Retinal pigment epithelial cell (primary cell): ENCODE results near the gene ASB17.

Experiments
- DNase-seq: peaks from one replicate; pipeline ENCODE4 v3.0.0-alpha.2; 2010; ENCODE audit warnings: low read depth
- H3K4me3 ChIP-seq: 2 replicates; pipeline ENCODE4 v1.5.1; 2011; ENCODE audit warnings: mild to moderate bottlenecking, low read length, control low read depth, moderate library complexity
- TF ChIP-seq, protein P1 (sequence below): conservative IDR thresholded peaks from 2 replicates; pipeline ENCODE4 v1.5.1; 2011; ENCODE audit warnings: low read depth, low read length, control low read depth, inconsistent platforms

ASB17 gene

DNA sequence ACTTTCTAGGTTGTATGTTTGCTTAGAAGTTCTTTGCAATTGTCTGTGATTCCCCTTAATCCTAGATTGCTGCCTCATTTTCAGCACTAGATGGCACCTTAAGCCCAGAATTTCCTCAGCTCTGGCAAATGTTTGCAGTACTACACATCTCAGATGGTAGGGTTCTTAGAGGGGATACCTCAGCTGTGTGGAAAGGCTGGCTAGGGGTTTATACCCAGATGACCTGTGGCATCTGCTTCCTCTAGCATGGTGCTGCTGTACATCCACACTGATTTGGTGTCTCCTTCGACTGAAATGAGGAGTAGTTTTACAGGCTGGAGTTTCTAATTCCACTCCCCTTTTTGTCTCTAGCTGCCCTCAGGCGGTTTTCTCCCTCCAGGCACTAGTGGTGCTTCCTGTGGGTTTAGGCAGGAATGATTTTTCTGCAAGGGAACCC, 23.5 kb downstream of the ASB17 start:
- H3K4me3 ChIP-seq = no peak overlapping the region
- DNase-seq = peak; percentile 16
- TF ChIP-seq, protein P1, sequence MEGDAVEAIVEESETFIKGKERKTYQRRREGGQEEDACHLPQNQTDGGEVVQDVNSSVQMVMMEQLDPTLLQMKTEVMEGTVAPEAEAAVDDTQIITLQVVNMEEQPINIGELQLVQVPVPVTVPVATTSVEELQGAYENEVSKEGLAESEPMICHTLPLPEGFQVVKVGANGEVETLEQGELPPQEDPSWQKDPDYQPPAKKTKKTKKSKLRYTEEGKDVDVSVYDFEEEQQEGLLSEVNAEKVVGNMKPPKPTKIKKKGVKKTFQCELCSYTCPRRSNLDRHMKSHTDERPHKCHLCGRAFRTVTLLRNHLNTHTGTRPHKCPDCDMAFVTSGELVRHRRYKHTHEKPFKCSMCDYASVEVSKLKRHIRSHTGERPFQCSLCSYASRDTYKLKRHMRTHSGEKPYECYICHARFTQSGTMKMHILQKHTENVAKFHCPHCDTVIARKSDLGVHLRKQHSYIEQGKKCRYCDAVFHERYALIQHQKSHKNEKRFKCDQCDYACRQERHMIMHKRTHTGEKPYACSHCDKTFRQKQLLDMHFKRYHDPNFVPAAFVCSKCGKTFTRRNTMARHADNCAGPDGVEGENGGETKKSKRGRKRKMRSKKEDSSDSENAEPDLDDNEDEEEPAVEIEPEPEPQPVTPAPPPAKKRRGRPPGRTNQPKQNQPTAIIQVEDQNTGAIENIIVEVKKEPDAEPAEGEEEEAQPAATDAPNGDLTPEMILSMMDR = peak; percentile 79

DNA sequence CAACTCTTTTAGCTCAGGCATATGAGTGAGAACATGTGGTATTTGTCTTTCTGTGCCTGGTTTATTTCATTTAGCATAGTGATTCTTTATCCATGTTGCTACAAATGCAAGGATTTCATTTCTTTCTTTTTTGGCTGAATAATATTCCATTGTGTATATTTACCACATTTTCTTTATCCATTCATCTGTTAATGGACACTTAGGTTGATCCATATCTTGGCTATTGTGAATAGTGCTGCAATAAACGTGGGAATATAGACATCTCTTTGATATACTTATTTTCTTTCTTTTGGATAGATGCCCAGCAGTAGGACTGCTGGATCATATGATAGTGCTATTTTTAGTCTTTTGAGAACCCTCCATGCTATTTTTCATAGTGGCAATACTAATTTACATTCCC, 30.8 kb downstream of the ASB17 start:
- TF ChIP-seq, protein P1 = no peak
- no peak overlapping the region for H3K4me3 ChIP-seq
- no peak for DNase-seq

DNA sequence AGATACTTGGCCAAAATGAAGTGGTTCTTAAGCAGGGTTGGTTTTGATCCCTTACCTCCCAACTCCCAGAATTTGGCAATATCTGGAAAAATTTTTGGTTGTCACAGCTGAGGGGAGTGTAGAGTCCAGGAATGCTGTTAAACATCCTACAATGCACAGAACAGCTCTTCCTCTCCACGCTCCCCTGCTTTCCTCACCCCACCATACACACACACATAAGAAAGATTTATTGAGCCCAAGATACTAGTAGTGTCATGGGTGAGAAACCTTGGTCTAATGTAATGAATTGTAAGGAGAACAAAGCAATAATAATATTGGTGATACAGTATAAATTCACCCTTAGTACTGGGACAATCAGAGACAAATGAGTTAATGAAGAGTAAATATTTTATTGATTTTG, 47.8 kb downstream of the ASB17 start:
- TF ChIP-seq, protein P1 = no peak
- H3K4me3 ChIP-seq = no peak overlapping the region
- no peak for DNase-seq

DNA sequence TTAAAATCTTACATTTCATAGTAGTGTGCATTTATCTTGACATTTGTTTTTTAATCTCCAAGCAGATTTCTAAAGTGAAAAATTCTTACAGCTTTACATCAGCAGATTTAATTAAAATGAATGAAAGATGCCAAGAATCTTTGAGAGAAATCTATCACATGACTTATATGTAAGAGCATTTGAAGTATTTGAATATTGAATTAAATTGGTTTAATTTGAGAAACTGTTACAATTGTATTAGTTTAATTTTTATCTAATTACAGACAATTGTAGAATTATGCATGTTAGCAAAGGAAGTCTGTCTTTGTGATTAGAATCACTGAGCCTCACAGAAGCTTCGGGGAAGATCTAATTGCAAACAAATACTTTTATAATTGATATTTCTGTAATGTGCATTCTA, 52.2 kb downstream of the ASB17 start:
- H3K4me3 ChIP-seq = no peak overlapping the region
- TF ChIP-seq, protein P1 = no peak
- DNase-seq = peak; percentile 22

GRCh38 chr1:75870951-75871350, 61.3 kb downstream of the ASB17 start:
- no peak for DNase-seq
- TF ChIP-seq, protein P1 = no peak
- H3K4me3 ChIP-seq = no peak overlapping the region
